Measurements from ENCODE around the gene CFAP54.
A peak's percentile ranks its signal among the peaks of the same experiment; 100 is the strongest.

GRCh38 chr12:96510306-96510764, 21.0 kb downstream of the CFAP54 start:
- peak; percentile 52 for TF ChIP-seq POLR2AphosphoS5 (IDR thresholded peaks at IDR 0.05; ENCODE audit: insufficient read depth, low read depth, low read length)
- TF ChIP-seq EZH2 (IDR thresholded peaks at IDR 0.05; ENCODE audit: borderline replicate concordance, low read depth, low read length, severe bottlenecking), result no peak
- no peak for TF ChIP-seq CTCF (IDR thresholded peaks at IDR 0.05; ENCODE audit: extremely low read depth in 1 of 2, insufficient read depth in 1 of 2, low read depth in 1 of 2, low read length in 2 of 2)
- TF ChIP-seq MYC (IDR thresholded peaks at IDR 0.05; ENCODE audit: low read depth, low read length), result no peak
- TF ChIP-seq POLR2A (IDR thresholded peaks at IDR 0.05; ENCODE audit: low read depth, low read length), result peak; percentile 47
- peak; percentile 63 for TF ChIP-seq MAX (IDR thresholded peaks at IDR 0.05; ENCODE audit: insufficient read depth, insufficient read length)
- TF ChIP-seq FOS (IDR thresholded peaks at IDR 0.05; ENCODE audit: borderline replicate concordance, insufficient read depth, low read length), result no peak

All from endothelial cell of umbilical vein (primary cell).